PC-9 (cell line): Measurements from ENCODE around the gene YWHAG.

Experiments used
- EZH2 ChIP-seq: fragments of 200-600 bp; sonication (generic); IDR thresholded peaks from 2 replicates; pipeline ENCODE4 v1.8.0; 2017; ENCODE audit warnings: antibody characterized with exemption, low read depth
- TF ChIP-seq, protein P1 (sequence below): fragments of 200-600 bp; sonication (generic); conservative IDR thresholded peaks from 2 replicates; pipeline ENCODE4 v1.6.1; 2017; ENCODE audit warnings: mixed run types, antibody characterized with exemption, mild to moderate bottlenecking, moderate library complexity

DNA sequence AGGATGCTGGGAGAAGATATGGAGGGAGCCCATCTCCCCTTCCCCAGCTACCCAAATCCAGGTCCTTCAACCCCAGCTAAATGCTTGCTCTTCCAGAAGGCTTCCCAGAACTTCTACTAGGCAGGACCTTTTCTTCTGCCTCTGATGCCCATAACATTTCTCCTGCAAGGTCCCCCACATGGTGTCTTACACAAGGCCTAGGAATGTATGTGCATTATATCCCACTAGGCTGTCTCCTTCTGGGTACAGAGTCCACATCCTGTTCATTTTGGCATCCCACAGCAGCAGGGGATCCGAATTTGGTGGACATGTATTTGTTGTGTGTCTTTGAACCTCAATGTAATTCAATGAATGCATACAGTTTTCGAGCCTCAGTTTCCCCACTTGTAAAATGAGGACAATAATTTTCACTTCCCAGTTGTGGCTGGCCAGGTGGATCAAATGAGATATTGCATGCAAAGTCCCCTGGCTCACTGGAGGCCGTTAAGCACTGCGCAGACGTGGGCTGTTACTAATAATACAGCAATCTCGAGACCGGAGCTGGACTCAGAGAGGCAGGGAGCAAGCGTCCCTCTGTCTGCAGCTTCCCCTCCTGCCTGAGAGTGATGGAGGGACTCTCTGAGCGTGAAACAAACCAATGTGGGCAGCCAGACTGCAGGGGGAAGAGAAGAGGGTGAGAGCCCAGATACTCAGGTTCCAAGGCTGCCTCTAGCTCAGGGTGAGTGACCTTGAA, 18.6 kb upstream of the YWHAG start:
- TF ChIP-seq, protein P1, sequence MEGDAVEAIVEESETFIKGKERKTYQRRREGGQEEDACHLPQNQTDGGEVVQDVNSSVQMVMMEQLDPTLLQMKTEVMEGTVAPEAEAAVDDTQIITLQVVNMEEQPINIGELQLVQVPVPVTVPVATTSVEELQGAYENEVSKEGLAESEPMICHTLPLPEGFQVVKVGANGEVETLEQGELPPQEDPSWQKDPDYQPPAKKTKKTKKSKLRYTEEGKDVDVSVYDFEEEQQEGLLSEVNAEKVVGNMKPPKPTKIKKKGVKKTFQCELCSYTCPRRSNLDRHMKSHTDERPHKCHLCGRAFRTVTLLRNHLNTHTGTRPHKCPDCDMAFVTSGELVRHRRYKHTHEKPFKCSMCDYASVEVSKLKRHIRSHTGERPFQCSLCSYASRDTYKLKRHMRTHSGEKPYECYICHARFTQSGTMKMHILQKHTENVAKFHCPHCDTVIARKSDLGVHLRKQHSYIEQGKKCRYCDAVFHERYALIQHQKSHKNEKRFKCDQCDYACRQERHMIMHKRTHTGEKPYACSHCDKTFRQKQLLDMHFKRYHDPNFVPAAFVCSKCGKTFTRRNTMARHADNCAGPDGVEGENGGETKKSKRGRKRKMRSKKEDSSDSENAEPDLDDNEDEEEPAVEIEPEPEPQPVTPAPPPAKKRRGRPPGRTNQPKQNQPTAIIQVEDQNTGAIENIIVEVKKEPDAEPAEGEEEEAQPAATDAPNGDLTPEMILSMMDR, result no peak
- no peak for TF ChIP-seq EZH2
